Rectal smooth muscle tissue (tissue), 1 donor: ENCODE data around the gene SKI.
A peak's percentile ranks its signal among the peaks of the same experiment; 100 is the strongest.

Experiments used
- H3K27ac ChIP-seq: one replicate; pipeline ENCODE4 v1.7.0; 2013; ENCODE audit warnings: low read depth, low read length, inconsistent platforms
- H3K27me3 ChIP-seq: one replicate; pipeline ENCODE4 v1.7.0; 2013; ENCODE audit warnings: low read length; ENCODE audit not compliant: control insufficient read depth, insufficient read depth
- H3K36me3 ChIP-seq: one replicate; pipeline ENCODE4 v1.7.0; 2013; ENCODE audit warnings: low read length; ENCODE audit not compliant: control insufficient read depth, insufficient read depth
- H3K4me1 ChIP-seq: one replicate; pipeline ENCODE4 v1.7.0; 2013; ENCODE audit warnings: low read length; ENCODE audit not compliant: control insufficient read depth, insufficient read depth
- H3K4me3 ChIP-seq: one replicate; pipeline ENCODE4 v1.7.0; 2013; ENCODE audit warnings: low read length
- H3K9ac ChIP-seq: one replicate; pipeline ENCODE4 v1.7.0; 2013; ENCODE audit warnings: low read length

The SKI gene

DNA sequence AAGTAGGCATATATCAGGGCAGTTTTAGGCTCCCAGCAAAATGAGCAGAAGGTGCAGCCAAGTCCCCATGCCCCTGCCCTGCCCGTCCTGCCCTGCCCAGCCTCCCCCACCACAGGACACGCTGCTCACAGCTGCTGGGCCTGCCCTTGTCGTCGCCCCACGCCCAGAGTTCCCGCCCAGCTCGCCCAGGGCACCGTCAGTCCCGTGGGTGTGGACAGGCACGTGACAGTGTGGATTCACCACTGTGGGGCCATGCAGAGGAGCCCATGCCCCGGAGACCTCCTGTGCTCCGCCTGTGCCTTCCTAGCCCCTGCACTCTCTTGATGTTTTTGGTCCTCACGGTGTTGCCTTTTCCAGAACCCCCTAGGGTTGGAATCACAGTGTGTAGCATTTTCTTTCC lies 40.5 kb upstream of the SKI start:
- H3K4me1 ChIP-seq: peaks cover 27% of the 10 kb centered on the region
- H3K9ac ChIP-seq: no peak overlapping the region
- no peak overlapping the region for H3K4me3 ChIP-seq
- no peaks in the 10 kb centered on the region for H3K36me3 ChIP-seq
- H3K27ac ChIP-seq: no peak overlapping the region
- no peaks in the 10 kb centered on the region for H3K27me3 ChIP-seq

DNA sequence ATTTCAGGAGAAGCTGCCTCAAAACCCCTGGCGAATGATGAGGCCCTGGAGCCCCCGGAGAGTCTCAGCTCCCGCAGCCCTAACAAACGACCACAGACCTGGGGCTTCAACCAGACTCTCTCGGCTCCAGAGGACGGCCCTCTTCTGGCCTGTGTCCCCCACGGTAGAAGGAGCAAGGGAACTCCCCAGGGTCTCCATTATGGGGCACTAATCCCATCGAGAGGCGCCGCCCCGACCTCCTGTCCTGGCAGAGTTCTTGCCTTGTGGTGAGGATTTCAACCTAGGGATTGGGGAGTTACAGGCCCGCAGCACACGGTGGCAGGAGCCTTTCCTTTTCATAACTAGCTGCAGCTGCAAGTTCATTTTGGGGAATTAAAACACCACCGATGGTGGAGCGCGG lies 39.8 kb upstream of the SKI start:
- peaks cover 27% of the 10 kb centered on the region for H3K4me1 ChIP-seq
- no peak overlapping the region for H3K27ac ChIP-seq
- H3K36me3 ChIP-seq: no peaks in the 10 kb centered on the region
- H3K27me3 ChIP-seq: no peaks in the 10 kb centered on the region
- H3K9ac ChIP-seq: no peak overlapping the region
- H3K4me3 ChIP-seq: no peak overlapping the region

- H3K4me3 ChIP-seq: peak overlapping the region; percentile 88
- H3K27ac ChIP-seq: peak overlapping the region; percentile 99
- H3K36me3 ChIP-seq: no peaks in the 10 kb centered on the region
- H3K9ac ChIP-seq: peak overlapping the region; percentile 25
- peaks cover 32% of the 10 kb centered on the region for H3K4me1 ChIP-seq
- H3K27me3 ChIP-seq: no peaks in the 10 kb centered on the region
Measured at GRCh38 chr1:2189459-2190425, 38.4 kb upstream of the SKI start.

- peaks cover 36% of the 10 kb centered on the region for H3K4me1 ChIP-seq
- peak overlapping the region; percentile 25 for H3K9ac ChIP-seq
- H3K36me3 ChIP-seq: no peaks in the 10 kb centered on the region
- H3K4me3 ChIP-seq: peak overlapping the region; percentile 88
- peak overlapping the region; percentile 99 for H3K27ac ChIP-seq
- no peaks in the 10 kb centered on the region for H3K27me3 ChIP-seq
Measured at GRCh38 chr1:2190491-2190976, 37.6 kb upstream of the SKI start.

GRCh38 chr1:2192031-2192995 lies 35.8 kb upstream of the SKI start:
- Histone ChIP-seq H3K4me3 (peak overlapping the region; percentile 28), H3K27ac (peak overlapping the region; percentile 84), H3K27me3 (no peaks in the 10 kb centered on the region), H3K36me3 (no peaks in the 10 kb centered on the region), H3K9ac (no peak overlapping the region), H3K4me1 (peaks cover 36% of the 10 kb centered on the region)

GRCh38 chr1:2193514-2194281 lies 34.4 kb upstream of the SKI start:
- Histone ChIP-seq H3K27me3 (no peaks in the 10 kb centered on the region), H3K4me1 (peaks cover 38% of the 10 kb centered on the region), H3K27ac (peak overlapping the region; percentile 77), H3K36me3 (no peaks in the 10 kb centered on the region), H3K9ac (peak overlapping the region; percentile 42), H3K4me3 (peak overlapping the region; percentile 54)

- Histone ChIP-seq H3K27me3 (no peaks in the 10 kb centered on the region), H3K4me1 (peaks cover 40% of the 10 kb centered on the region), H3K36me3 (no peaks in the 10 kb centered on the region), H3K27ac (peak within 1 kb of the TSS; percentile 85), H3K4me3 (peak within 1 kb of the TSS; percentile 73), H3K9ac (peak within 1 kb of the TSS; percentile 60)
Measured at GRCh38 chr1:2194319-2194897, 33.7 kb upstream of the SKI start, which contains the start of gene FAAP20. Gene FAAP20, minus strand, starts transcription at chr1:2194772. Its CDS starts 23 bp downstream, at chr1:2194749.

- Histone ChIP-seq H3K9ac (peak overlapping the region; percentile 60), H3K27me3 (no peaks in the 10 kb centered on the region), H3K4me3 (peak overlapping the region; percentile 73), H3K4me1 (peaks cover 42% of the 10 kb centered on the region), H3K36me3 (no peaks in the 10 kb centered on the region), H3K27ac (peak overlapping the region; percentile 85)
Measured at GRCh38 chr1:2194898-2195673, 33.0 kb upstream of the SKI start.

DNA sequence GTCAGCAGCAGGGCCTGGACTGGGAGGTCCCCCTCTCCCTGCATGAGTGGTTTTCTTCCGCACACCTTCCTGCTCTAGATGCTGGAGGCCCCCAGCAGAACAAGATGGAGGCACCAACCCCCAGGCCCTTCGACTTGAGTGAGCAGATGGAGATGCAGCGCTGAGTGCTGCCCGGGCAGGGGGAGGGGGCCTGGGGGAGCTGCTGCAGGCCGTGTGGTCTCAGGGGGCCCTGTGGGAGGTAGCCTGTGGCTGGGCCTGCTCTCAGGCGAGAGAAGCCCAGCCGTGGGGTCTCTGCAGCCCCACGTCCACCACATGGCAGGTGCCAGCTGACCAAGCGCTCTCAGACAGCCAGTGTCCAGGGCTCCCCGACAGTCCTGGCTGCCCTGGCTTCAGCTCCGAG lies 32.3 kb upstream of the SKI start:
- peaks cover 35% of the 10 kb centered on the region for H3K4me1 ChIP-seq
- H3K9ac ChIP-seq: no peak overlapping the region

DNA sequence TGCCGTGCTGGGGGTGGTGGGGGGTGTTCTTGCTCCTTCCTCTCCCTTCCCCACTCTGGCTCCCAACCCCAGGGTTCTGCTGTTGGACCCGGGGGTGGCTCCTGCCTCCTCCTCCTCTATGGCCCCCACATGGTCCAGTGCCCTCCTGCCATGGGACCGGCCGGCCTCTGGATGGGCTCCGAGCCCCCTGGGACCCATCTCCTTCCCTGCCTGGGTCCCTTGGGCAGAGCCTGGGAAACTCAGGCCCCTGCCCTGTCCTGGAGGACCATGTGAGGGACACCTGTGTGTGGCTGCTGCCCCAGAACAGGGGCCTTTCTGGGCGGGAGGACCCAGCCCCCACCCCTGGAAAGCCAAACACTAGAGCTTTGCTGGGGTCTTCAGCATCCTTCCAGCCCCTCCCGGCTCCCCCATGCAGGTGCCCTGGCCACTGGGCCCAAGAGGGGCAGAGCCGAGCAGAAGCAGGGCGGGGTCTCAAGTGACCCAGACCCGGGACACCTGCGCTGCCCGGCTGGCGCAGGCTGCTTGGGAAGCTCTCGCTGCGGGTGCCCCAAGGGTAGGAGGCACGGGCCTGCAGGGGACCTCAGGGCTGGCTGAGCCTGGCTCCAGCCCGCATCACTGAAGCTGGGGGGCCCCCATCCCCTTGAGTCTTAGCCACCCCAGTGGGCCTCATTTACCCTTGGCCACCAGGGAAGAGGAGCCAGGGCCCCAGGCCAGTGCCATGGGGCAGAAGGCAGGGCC lies 31.0 kb upstream of the SKI start:
- peaks cover 22% of the 10 kb centered on the region for H3K4me1 ChIP-seq
- no peaks in the 10 kb centered on the region for H3K36me3 ChIP-seq
- no peak overlapping the region for H3K9ac ChIP-seq
- no peak overlapping the region for H3K27ac ChIP-seq
- H3K27me3 ChIP-seq: no peaks in the 10 kb centered on the region
- H3K4me3 ChIP-seq: no peak overlapping the region

More for the DNA sequence above, 32.3 kb upstream of the SKI start:
- Histone ChIP-seq H3K36me3 (no peaks in the 10 kb centered on the region), H3K27me3 (no peaks in the 10 kb centered on the region), H3K4me3 (no peak overlapping the region), H3K27ac (peak overlapping the region; percentile 85)
